Lower leg skin (tissue), 4 donors: ENCODE results near the gene ZNF433. TPM values are rescaled to one million over a fixed set of nuclear protein-coding genes. Genes with fewer than 3 reads are reported as not detected.

Experiments
- DNase-seq, 2 donors: peaks; one replicate each; pipeline ENCODE4 v3.0.0-alpha.2; 2019; ENCODE audit warnings: low spot score in 2 of 2
- H3K4me3 ChIP-seq: fragments of 200-600 bp; sonication (generic); 2 replicates; pipeline ENCODE4 v1.5.1; 2017; ENCODE audit warnings: mild to moderate bottlenecking, low read depth; ENCODE audit not compliant: poor library complexity, severe bottlenecking
- POLR2A ChIP-seq, 2 donors: fragments of 450-650 bp; IDR thresholded peaks; one replicate each; pipeline ENCODE4 v1.6.1; 2016 to 2017; ENCODE audit warnings: antibody characterized with exemption in 2 of 2, mild to moderate bottlenecking in 1 of 2, moderate library complexity in 1 of 2
- WGBS, 2 donors: methylation state at CpG; one replicate each; pipeline ENCODE4 v1.1.5; 2018; 5-methylcytosine and 5-hydroxymethylcytosine counted together
- intact Hi-C: fragments of 100-400 bp; cut with DNase I; formaldehyde crosslinking; loops from one replicate; pipeline ENCODE4 v1.15.0; 2023; ENCODE audit warnings: low total_unique reads
- total RNA-seq, 4 donors: library from RNA; depleted of rRNA; stranded (reverse); fragments of >200 nt; gene quantifications; one replicate each; pipeline ENCODE4 v1.1.0, GENCODE V29; 2016
- TF ChIP-seq, protein P1 (sequence below), 3 donors: fragments of 450-650 bp; IDR thresholded peaks; one replicate each; pipeline ENCODE4 v1.5.1; 2016; ENCODE audit warnings: antibody characterized with exemption in 3 of 3, mild to moderate bottlenecking in 3 of 3, moderate library complexity in 2 of 3

Gene ZNF433
- total RNA-seq, 4 donors from 2014 or later, result 8.8 to 13.9 (median 10.1) TPM

DNA sequence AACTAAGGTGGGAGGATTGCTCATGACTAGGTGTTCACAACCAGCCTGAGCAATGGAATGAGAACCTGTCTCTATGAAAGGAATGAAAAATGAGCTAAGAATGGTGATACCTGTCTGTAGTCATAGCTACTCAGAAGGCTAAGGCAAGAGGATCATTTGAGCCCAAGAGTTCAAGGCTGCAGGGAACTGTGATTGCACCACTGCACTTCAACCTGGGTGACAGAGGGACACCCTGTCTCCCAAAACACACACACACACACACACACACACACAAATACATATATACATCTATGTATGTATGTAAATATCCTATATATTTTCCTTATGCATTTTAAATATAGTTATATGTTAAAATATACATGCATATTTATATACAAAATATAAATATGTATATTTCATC is 7.4 kb upstream of the ZNF433 start:
- TF ChIP-seq POLR2A (IDR thresholded peaks at IDR 0.05), result no peak
- intact Hi-C loops, result no loop called here

GRCh38 chr19:12034620-12035019 is 859 bp downstream of the ZNF433 start:
- no peak overlapping the region for H3K4me3 ChIP-seq
- DNase-seq, result no peak
- intact Hi-C loops, result no loop called here
- WGBS, 2 donors, result 20 to 21% methylated on average over 8 of the region's 8 CpGs
- TF ChIP-seq POLR2A (IDR thresholded peaks at IDR 0.05), result no peak
- TF ChIP-seq, protein P1, sequence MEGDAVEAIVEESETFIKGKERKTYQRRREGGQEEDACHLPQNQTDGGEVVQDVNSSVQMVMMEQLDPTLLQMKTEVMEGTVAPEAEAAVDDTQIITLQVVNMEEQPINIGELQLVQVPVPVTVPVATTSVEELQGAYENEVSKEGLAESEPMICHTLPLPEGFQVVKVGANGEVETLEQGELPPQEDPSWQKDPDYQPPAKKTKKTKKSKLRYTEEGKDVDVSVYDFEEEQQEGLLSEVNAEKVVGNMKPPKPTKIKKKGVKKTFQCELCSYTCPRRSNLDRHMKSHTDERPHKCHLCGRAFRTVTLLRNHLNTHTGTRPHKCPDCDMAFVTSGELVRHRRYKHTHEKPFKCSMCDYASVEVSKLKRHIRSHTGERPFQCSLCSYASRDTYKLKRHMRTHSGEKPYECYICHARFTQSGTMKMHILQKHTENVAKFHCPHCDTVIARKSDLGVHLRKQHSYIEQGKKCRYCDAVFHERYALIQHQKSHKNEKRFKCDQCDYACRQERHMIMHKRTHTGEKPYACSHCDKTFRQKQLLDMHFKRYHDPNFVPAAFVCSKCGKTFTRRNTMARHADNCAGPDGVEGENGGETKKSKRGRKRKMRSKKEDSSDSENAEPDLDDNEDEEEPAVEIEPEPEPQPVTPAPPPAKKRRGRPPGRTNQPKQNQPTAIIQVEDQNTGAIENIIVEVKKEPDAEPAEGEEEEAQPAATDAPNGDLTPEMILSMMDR (IDR thresholded peaks at IDR 0.05), result no peak

More for the DNA sequence above, 7.4 kb upstream of the ZNF433 start:
- H3K4me3 ChIP-seq, result no peak overlapping the region
- no peak for DNase-seq

DNA sequence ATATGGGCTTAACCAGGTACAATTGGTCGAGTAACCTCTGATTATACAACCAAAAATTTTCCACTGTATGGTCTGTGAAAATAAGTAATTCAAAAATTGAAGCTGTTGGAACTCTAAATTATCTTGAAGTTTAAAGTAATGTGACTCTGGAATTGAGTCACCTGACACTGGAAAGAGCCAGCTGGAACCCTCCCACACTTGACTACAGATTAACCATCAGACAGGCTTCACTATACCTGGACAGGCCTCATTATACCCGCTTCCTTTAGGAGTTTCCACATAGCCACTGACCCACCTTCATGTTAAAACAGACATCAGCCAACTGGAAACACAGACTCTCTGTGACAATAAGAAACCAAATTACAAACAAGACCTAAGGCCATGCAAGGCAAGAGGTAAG is 1.3 kb downstream of the ZNF433 start:
- no peak for TF ChIP-seq POLR2A (IDR thresholded peaks at IDR 0.05)
- TF ChIP-seq, protein P1 (IDR thresholded peaks at IDR 0.05), result no peak
- 71 to 77% methylated on average over 2 of the region's 2 CpGs for WGBS, 2 donors
- intact Hi-C loops, result no loop called here
- DNase-seq, result no peak
- H3K4me3 ChIP-seq, result no peak overlapping the region

GRCh38 chr19:12015753-12016116 is 19.7 kb downstream of the ZNF433 start:
- no peak for TF ChIP-seq POLR2A (IDR thresholded peaks at IDR 0.05)
- TF ChIP-seq, protein P1 (IDR thresholded peaks at IDR 0.05), result no peak
- no peak for DNase-seq
- intact Hi-C loops, result no loop called here
- no peak overlapping the region for H3K4me3 ChIP-seq
- 87 to 91% methylated on average over 2 of the region's 2 CpGs for WGBS, 2 donors

- WGBS, 2 donors, result 96% methylated on average over 9 of the region's 9 CpGs
- no peak for DNase-seq
- intact Hi-C loops, result no loop called here
- no peak for TF ChIP-seq POLR2A (IDR thresholded peaks at IDR 0.05)
- TF ChIP-seq, protein P1 (IDR thresholded peaks at IDR 0.05), result no peak
- H3K4me3 ChIP-seq, result no peak overlapping the region
These were observed 20.3 kb downstream of the ZNF433 start for GRCh38 chr19:12015015-12015752.

- no peak for DNase-seq
- TF ChIP-seq, protein P1 (IDR thresholded peaks at IDR 0.05), result no peak
- TF ChIP-seq POLR2A (IDR thresholded peaks at IDR 0.05), result no peak
- no peak overlapping the region for H3K4me3 ChIP-seq
- intact Hi-C loops, result no loop called here
- 75 to 80% methylated on average over 9 of the region's 9 CpGs for WGBS, 2 donors
These were observed 35.1 kb downstream of the ZNF433 start for GRCh38 chr19:12000152-12000981.
